Measurements from ENCODE around the gene AJAP1. TPM values are rescaled to one million over a fixed set of nuclear protein-coding genes. Genes with fewer than 3 reads are reported as not detected.
A peak's percentile ranks its signal among the peaks of the same experiment; 100 is the strongest.

AJAP1 gene
- polyA plus RNA-seq, 1 donor from 2014 or later = 7.9 TPM

DNA sequence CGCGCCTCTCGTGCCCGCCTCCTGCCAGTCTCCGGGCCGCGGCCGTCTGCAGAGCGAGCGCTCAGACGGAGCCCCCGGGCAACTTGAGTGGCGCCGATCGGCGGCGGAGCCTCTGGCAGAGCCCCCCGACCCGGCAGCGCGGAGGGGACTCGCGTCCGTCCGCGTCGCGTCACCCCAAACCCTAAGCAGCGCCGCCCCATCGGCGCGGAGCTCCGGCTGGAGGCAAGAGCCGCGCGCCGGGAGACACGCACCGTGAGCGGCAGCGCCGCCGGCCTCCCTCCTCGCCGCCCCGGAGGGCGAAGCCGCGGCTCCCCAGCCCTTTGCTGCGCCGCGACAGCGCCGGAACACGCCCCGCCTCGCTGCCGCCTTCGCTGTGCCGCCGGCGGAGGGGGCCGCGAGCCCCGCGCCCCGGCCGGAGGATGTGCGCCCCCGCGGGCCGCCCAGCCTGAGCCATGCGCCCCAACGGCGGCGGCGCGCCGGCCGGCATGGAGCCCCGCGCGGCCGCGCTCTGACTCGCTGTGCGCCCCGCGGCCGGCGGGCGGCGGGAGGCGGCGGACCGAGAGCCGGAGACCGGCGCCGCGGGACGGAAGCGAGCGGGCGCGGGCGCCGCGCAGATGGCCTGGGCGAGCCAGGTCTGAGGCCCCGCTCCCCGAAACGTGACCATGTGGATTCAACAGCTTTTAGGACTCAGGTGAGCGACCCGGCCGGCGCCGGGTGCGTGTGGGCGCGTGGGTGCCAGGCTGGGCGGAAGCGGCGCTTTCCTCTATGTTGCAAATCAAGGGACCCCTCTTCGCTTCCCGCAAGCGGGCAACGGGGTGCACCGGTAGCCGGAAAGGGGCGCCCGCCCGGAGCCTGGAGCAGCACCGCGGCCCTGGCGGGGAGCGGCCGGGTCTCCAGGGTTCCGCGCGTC lies 610 bp downstream of the AJAP1 start:
- H3F3A ChIP-seq (ENCODE audit: insufficient read depth, low read length, poor library complexity, severe bottlenecking) = no peaks in the 10 kb centered on the region
- TF ChIP-seq SMC3 (conservative IDR thresholded peaks at IDR 0.05; ENCODE audit: poor library complexity) = peak; percentile 9
- peak; percentile 5 for TF ChIP-seq POLR2AphosphoS5 (IDR thresholded peaks at IDR 0.05)
- TF ChIP-seq MXI1 (conservative IDR thresholded peaks at IDR 0.05; ENCODE audit: poor library complexity, severe bottlenecking) = peak; percentile 42
- peak; percentile 9 for TF ChIP-seq RAD21 (conservative IDR thresholded peaks at IDR 0.05)
- no peak for TF ChIP-seq TAF1 (IDR thresholded peaks at IDR 0.05; ENCODE audit: low read depth)
- TF ChIP-seq, protein P1, sequence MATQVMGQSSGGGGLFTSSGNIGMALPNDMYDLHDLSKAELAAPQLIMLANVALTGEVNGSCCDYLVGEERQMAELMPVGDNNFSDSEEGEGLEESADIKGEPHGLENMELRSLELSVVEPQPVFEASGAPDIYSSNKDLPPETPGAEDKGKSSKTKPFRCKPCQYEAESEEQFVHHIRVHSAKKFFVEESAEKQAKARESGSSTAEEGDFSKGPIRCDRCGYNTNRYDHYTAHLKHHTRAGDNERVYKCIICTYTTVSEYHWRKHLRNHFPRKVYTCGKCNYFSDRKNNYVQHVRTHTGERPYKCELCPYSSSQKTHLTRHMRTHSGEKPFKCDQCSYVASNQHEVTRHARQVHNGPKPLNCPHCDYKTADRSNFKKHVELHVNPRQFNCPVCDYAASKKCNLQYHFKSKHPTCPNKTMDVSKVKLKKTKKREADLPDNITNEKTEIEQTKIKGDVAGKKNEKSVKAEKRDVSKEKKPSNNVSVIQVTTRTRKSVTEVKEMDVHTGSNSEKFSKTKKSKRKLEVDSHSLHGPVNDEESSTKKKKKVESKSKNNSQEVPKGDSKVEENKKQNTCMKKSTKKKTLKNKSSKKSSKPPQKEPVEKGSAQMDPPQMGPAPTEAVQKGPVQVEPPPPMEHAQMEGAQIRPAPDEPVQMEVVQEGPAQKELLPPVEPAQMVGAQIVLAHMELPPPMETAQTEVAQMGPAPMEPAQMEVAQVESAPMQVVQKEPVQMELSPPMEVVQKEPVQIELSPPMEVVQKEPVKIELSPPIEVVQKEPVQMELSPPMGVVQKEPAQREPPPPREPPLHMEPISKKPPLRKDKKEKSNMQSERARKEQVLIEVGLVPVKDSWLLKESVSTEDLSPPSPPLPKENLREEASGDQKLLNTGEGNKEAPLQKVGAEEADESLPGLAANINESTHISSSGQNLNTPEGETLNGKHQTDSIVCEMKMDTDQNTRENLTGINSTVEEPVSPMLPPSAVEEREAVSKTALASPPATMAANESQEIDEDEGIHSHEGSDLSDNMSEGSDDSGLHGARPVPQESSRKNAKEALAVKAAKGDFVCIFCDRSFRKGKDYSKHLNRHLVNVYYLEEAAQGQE (IDR thresholded peaks at IDR 0.05; ENCODE audit: borderline replicate concordance) = no peak
- H3K27ac ChIP-seq (ENCODE audit: low read length) = no peak overlapping the region
- peak overlapping the region; percentile 71 for H3K9ac ChIP-seq (ENCODE audit: low read length)
- H3K4me3 ChIP-seq (ENCODE audit: low read length) = peak overlapping the region; percentile 87
- no peaks in the 10 kb centered on the region for H3K9me2 ChIP-seq (ENCODE audit: insufficient read depth, low read length)
- H4K20me1 ChIP-seq (ENCODE audit: insufficient read depth) = no peaks in the 10 kb centered on the region
- peaks cover 33% of the 10 kb centered on the region for H3K27me3 ChIP-seq (ENCODE audit: insufficient read depth, low read depth, low read length)
- no peaks in the 10 kb centered on the region for H3K9me3 ChIP-seq (ENCODE audit: low read length)
- H2AFZ ChIP-seq (ENCODE audit: low read depth, low read length) = no peak overlapping the region
- H3K36me3 ChIP-seq (ENCODE audit: insufficient read depth, low read length) = no peaks in the 10 kb centered on the region
- H3K79me2 ChIP-seq (replicated peaks; ENCODE audit: insufficient read depth, low read length) = peaks cover 12% of the 10 kb centered on the region
- no peak overlapping the region for H3K4me2 ChIP-seq (ENCODE audit: low read length)

DNA sequence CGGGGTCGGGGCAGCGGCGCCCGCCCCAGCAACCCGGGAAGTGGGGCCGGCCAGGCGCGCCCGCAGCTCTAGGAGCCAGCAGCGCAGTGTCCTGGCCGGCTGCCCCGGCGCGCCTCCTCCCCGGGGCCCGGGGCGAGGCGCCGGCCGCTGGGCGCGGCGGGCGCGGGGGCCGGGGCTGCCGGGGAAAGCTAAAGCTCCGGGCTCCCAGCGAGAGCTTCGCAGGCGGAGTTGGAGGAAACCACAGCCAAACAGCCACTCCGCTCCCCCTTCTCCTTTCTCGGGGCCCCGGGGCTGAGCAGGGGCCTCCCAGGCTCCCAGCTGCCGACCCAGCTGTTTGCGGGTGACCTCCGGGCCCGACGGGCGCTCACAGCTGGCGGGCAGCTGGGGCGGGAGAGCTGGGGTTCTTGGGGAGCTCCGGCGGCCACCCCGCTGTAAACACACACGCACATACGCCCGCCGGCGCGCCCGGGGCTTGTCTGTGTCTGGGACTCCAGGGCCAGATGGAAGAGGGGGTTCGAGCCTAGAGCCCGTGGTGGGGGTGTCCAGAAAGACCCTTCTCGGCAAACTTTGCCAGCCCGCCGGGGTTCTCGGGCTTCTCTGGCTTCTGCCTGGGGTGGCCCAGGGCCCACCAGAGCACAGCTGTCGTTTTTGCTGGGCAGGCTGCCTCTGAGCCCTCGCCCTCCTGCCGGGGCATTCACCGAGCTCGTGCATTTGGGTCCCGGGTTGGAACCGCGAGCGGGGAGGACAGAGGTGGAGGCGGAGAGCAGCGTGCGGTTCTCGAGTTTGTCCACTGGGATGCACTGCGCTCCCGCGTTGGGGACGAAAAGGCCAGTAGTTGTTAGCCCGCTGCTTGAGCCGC lies 1.5 kb downstream of the AJAP1 start:
- TF ChIP-seq POLR2AphosphoS5 (IDR thresholded peaks at IDR 0.05) (no peak), CTCF (IDR thresholded peaks at IDR 0.05; ENCODE audit: poor library complexity, severe bottlenecking) (peak; percentile 100), TAF1 (IDR thresholded peaks at IDR 0.05; ENCODE audit: low read depth) (no peak), MXI1 (conservative IDR thresholded peaks at IDR 0.05; ENCODE audit: poor library complexity, severe bottlenecking) (peak; percentile 46), RAD21 (conservative IDR thresholded peaks at IDR 0.05) (peak; percentile 100), EP300 (conservative IDR thresholded peaks at IDR 0.05; ENCODE audit: poor library complexity, severe bottlenecking) (peak; percentile 34), EZH2 (IDR thresholded peaks at IDR 0.05; ENCODE audit: borderline replicate concordance, insufficient read depth, low read length, poor library complexity, severe bottlenecking) (no peak), SMC3 (conservative IDR thresholded peaks at IDR 0.05; ENCODE audit: poor library complexity) (peak; percentile 99)
- TF ChIP-seq, protein P1 (IDR thresholded peaks at IDR 0.05; ENCODE audit: borderline replicate concordance) = peak; percentile 27
- Histone ChIP-seq H3K27ac (ENCODE audit: low read length) (peak overlapping the region; percentile 28), H3K9me3 (ENCODE audit: low read length) (no peaks in the 10 kb centered on the region), H3K27me3 (ENCODE audit: insufficient read depth, low read depth, low read length) (peaks cover 33% of the 10 kb centered on the region), H3K9ac (ENCODE audit: low read length) (peak overlapping the region; percentile 71), H4K20me1 (ENCODE audit: insufficient read depth) (no peaks in the 10 kb centered on the region), H2AFZ (ENCODE audit: low read depth, low read length) (no peak overlapping the region), H3K4me3 (ENCODE audit: low read length) (peak overlapping the region; percentile 87), H3F3A (ENCODE audit: insufficient read depth, low read length, poor library complexity, severe bottlenecking) (no peaks in the 10 kb centered on the region), H3K79me2 (replicated peaks; ENCODE audit: insufficient read depth, low read length) (peaks cover 12% of the 10 kb centered on the region), H3K4me2 (ENCODE audit: low read length) (peak overlapping the region; percentile 28), H3K9me2 (ENCODE audit: insufficient read depth, low read length) (no peaks in the 10 kb centered on the region), H3K36me3 (ENCODE audit: insufficient read depth, low read length) (no peaks in the 10 kb centered on the region)

Measured in neural cell (in vitro differentiated cells).